ENCODE results near the gene RHOF.
A peak's percentile ranks its signal among the peaks of the same experiment; 100 is the strongest.
"Not testable (repeated sequence)": the region's sequence is repeated elsewhere in the genome, so short reads cannot be mapped to it uniquely, and the experiment has no call there.

The RHOF gene

DNA sequence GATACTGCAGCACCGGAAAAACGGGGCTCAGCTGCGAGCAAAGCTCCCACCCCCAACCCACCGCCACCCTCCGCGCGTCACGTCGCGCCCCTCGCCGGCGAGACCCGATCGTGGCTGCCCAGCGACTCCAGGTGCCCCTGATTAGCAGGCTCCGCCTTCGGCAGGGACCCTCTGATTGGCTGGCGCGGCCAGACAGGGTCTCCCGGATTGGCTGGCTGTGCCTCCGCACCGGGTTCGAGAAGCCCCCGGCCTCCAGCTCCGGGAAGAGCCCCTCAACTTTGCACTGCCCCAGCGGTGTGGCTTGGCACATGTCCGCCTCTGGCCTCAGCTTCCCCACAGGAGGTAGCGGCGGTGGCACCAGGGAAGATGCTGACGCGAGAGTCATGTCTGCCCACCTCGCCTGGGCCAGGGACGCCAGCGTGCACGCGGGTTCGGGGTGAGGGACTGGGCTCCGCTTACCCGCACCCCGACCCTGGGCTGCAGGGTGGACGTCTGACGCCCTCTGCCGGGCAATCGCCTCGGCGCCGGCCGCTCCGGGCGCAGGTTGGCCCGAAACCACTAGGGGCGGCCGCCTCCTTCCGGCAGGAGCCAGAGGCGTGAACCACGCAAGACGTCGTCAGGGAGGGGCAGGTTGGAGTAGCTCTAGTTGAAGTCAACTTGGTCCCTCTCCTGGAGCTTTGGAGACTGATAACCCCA is 498 bp upstream of the RHOF start:
- Histone ChIP-seq H3K9me3 (ENCODE audit: control insufficient read depth in 5 of 5, low read length in 5 of 5) (no peaks in the 10 kb centered on the region), H3K27ac (ENCODE audit: low read depth, low read length) (peak overlapping the region; percentile 100), H3K27me3 (ENCODE audit: control insufficient read depth in 5 of 5, insufficient read depth in 4 of 5, low read length in 5 of 5) (no peaks in the 10 kb centered on the region), H3K4me1 (ENCODE audit: control insufficient read depth in 5 of 5, insufficient read depth in 5 of 5, low read length in 5 of 5) (peaks cover 15 to 78% (median 76%) of the 10 kb centered on the region in 5 donors), H3K9ac (ENCODE audit: low read length in 5 of 5) (peak overlapping the region in 4 of 5 donors; percentile 43 to 76 (median 64)), H3K36me3 (ENCODE audit: control insufficient read depth in 5 of 5, insufficient read depth in 5 of 5, low read length in 5 of 5) (peaks cover 0 to 17% (median 11%) of the 10 kb centered on the region in 5 donors), H3K4me3 (ENCODE audit: low read depth in 1 of 5, low read length in 5 of 5) (peak overlapping the region; percentile 50 to 68 (median 59))

GRCh38 chr12:121792607-121793439 is 665 bp downstream of the RHOF start:
- Histone ChIP-seq H3K4me1 (ENCODE audit: control insufficient read depth in 5 of 5, insufficient read depth in 5 of 5, low read length in 5 of 5) (peaks cover 5 to 72% (median 65%) of the 10 kb centered on the region in 5 donors), H3K9ac (ENCODE audit: low read length in 5 of 5) (peak overlapping the region in 1 of 5 donors; percentile 25), H3K9me3 (ENCODE audit: control insufficient read depth in 5 of 5, low read length in 5 of 5) (no peaks in the 10 kb centered on the region), H3K27ac (ENCODE audit: low read depth, low read length) (no peak overlapping the region), H3K36me3 (ENCODE audit: control insufficient read depth in 5 of 5, insufficient read depth in 5 of 5, low read length in 5 of 5) (peaks cover 0 to 14% (median 8%) of the 10 kb centered on the region in 5 donors), H3K27me3 (ENCODE audit: control insufficient read depth in 5 of 5, insufficient read depth in 4 of 5, low read length in 5 of 5) (no peaks in the 10 kb centered on the region), H3K4me3 (ENCODE audit: low read depth in 1 of 5, low read length in 5 of 5) (peak overlapping the region in 3 of 5 donors; percentile 50 to 68 (median 60))

- Histone ChIP-seq H3K9me3 (ENCODE audit: control insufficient read depth in 5 of 5, low read length in 5 of 5) (no peaks in the 10 kb centered on the region), H3K4me3 (ENCODE audit: low read depth in 1 of 5, low read length in 5 of 5) (peak overlapping the region in 1 of 5 donors; percentile 21), H3K27ac (ENCODE audit: low read depth, low read length) (no peak overlapping the region), H3K9ac (ENCODE audit: low read length in 5 of 5) (no peak overlapping the region), H3K4me1 (ENCODE audit: control insufficient read depth in 5 of 5, insufficient read depth in 5 of 5, low read length in 5 of 5) (peaks cover 5 to 67% (median 56%) of the 10 kb centered on the region in 5 donors), H3K36me3 (ENCODE audit: control insufficient read depth in 5 of 5, insufficient read depth in 5 of 5, low read length in 5 of 5) (peaks cover 0 to 14% (median 8%) of the 10 kb centered on the region in 5 donors), H3K27me3 (ENCODE audit: control insufficient read depth in 5 of 5, insufficient read depth in 4 of 5, low read length in 5 of 5) (no peaks in the 10 kb centered on the region)
Measured at GRCh38 chr12:121791671-121792551, 1.6 kb downstream of the RHOF start.

GRCh38 chr12:121790785-121791184 is 2.7 kb downstream of the RHOF start:
- not testable (repeated sequence) for H3K36me3 ChIP-seq (ENCODE audit: control insufficient read depth in 5 of 5, insufficient read depth in 5 of 5, low read length in 5 of 5); H3K9ac ChIP-seq (ENCODE audit: low read length in 5 of 5); H3K9me3 ChIP-seq (ENCODE audit: control insufficient read depth in 5 of 5, low read length in 5 of 5); H3K27me3 ChIP-seq (ENCODE audit: control insufficient read depth in 5 of 5, insufficient read depth in 4 of 5, low read length in 5 of 5); H3K4me3 ChIP-seq (ENCODE audit: low read depth in 1 of 5, low read length in 5 of 5); H3K27ac ChIP-seq (ENCODE audit: low read depth, low read length)
- H3K4me1 ChIP-seq (ENCODE audit: control insufficient read depth in 5 of 5, insufficient read depth in 5 of 5, low read length in 5 of 5): peaks cover 5 to 60% (median 46%) of the 10 kb centered on the region in 5 donors

DNA sequence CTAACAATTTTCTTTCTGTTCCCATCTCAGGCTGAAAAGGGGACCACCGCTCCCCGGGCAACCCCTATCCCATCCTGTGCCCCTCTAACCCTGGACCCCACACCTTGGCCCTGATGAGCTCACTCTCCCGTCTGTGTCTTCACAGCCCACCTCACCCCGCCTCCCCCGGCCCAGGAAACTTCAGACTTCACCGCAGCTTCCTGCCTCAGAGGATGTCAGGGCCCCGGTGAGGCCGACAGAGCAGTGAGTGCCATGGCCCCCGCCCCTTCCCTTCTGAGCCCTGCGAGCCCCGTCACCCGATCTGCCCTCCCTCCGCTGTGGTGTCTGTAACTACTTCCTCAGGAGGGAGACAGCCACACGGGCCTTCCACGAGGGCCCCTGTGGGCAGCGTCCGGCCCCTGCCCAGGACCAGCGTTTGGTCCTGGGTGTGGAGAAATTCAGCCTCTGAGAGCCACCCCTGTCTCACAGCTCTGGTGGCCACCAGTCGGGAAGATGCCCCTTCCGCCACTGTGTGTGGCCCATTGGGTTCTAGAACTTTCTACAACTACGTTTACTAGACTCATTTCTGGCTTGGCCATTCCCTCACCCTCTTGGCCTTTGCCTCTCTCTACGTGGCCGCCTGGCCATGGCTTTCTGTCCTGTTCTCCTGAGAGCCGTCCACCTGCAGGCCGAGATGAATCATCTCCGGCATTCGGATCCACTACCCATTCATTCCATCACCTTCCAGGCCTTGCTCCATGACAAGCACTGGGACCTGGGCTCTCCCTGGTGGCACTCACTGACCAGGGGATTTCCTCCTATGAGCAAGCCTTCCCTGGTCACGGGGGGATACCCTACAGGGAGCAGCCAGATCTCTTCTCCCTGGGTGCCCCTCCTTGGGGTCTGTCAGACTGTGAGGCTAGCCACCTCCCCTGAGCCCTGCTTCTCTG is 3.4 kb downstream of the RHOF start:
- Histone ChIP-seq H3K9me3 (ENCODE audit: control insufficient read depth in 5 of 5, low read length in 5 of 5) (no peaks in the 10 kb centered on the region), H3K9ac (ENCODE audit: low read length in 5 of 5) (peak overlapping the region in 1 of 5 donors; percentile 37), H3K4me3 (ENCODE audit: low read depth in 1 of 5, low read length in 5 of 5) (peak overlapping the region in 1 of 5 donors; percentile 30), H3K4me1 (ENCODE audit: control insufficient read depth in 5 of 5, insufficient read depth in 5 of 5, low read length in 5 of 5) (peaks cover 4 to 53% (median 39%) of the 10 kb centered on the region in 5 donors), H3K36me3 (ENCODE audit: control insufficient read depth in 5 of 5, insufficient read depth in 5 of 5, low read length in 5 of 5) (peaks cover 0 to under 1% (median 0%) of the 10 kb centered on the region in 5 donors), H3K27me3 (ENCODE audit: control insufficient read depth in 5 of 5, insufficient read depth in 4 of 5, low read length in 5 of 5) (no peaks in the 10 kb centered on the region), H3K27ac (ENCODE audit: low read depth, low read length) (peak overlapping the region; percentile 46)

DNA sequence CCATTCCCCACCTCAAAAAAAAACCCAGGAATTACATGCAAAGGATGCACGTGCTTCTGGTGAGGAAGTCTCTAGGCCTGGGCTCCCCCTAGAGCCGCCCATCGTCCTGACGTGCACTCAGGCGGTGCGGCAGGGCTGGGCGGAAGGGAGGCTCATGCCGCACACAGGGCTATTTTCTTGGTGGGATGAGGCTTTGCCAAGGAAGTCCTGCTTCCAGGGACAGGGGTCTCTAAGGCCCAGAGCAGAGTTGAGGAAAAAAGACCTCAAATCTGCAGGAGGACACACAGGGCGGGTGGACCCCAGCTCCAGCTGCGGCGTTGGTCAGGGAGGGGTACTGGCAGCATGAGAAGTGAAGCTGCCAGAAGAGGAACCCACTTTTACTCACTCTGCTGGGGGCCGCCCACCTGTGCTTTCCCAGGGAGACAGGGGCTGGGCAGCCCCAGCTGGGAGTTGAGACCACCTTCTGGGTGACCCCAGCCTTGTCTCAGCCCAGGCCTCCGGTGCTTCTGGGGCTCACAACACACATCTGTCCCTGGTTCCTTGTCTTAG is 4.2 kb downstream of the RHOF start:
- Histone ChIP-seq H3K4me3 (ENCODE audit: low read depth in 1 of 5, low read length in 5 of 5) (peak overlapping the region in 1 of 5 donors; percentile 30), H3K36me3 (ENCODE audit: control insufficient read depth in 5 of 5, insufficient read depth in 5 of 5, low read length in 5 of 5) (no peaks in the 10 kb centered on the region), H3K9ac (ENCODE audit: low read length in 5 of 5) (peak overlapping the region in 1 of 5 donors; percentile 37), H3K27me3 (ENCODE audit: control insufficient read depth in 5 of 5, insufficient read depth in 4 of 5, low read length in 5 of 5) (no peaks in the 10 kb centered on the region), H3K27ac (ENCODE audit: low read depth, low read length) (peak overlapping the region; percentile 46), H3K4me1 (ENCODE audit: control insufficient read depth in 5 of 5, insufficient read depth in 5 of 5, low read length in 5 of 5) (peaks cover 0 to 52% (median 36%) of the 10 kb centered on the region in 5 donors), H3K9me3 (ENCODE audit: control insufficient read depth in 5 of 5, low read length in 5 of 5) (no peaks in the 10 kb centered on the region)

GRCh38 chr12:121788176-121788818 is 5.2 kb downstream of the RHOF start:
- H3K36me3 ChIP-seq (ENCODE audit: control insufficient read depth in 5 of 5, insufficient read depth in 5 of 5, low read length in 5 of 5): no peaks in the 10 kb centered on the region
- H3K27ac ChIP-seq (ENCODE audit: low read depth, low read length): no peak overlapping the region
- H3K4me1 ChIP-seq (ENCODE audit: control insufficient read depth in 5 of 5, insufficient read depth in 5 of 5, low read length in 5 of 5): peaks cover 0 to 47% (median 27%) of the 10 kb centered on the region in 5 donors
- H3K27me3 ChIP-seq (ENCODE audit: control insufficient read depth in 5 of 5, insufficient read depth in 4 of 5, low read length in 5 of 5): no peaks in the 10 kb centered on the region
- no peaks in the 10 kb centered on the region for H3K9me3 ChIP-seq (ENCODE audit: control insufficient read depth in 5 of 5, low read length in 5 of 5)
- no peak overlapping the region for H3K4me3 ChIP-seq (ENCODE audit: low read depth in 1 of 5, low read length in 5 of 5)
- H3K9ac ChIP-seq (ENCODE audit: low read length in 5 of 5): no peak overlapping the region

DNA sequence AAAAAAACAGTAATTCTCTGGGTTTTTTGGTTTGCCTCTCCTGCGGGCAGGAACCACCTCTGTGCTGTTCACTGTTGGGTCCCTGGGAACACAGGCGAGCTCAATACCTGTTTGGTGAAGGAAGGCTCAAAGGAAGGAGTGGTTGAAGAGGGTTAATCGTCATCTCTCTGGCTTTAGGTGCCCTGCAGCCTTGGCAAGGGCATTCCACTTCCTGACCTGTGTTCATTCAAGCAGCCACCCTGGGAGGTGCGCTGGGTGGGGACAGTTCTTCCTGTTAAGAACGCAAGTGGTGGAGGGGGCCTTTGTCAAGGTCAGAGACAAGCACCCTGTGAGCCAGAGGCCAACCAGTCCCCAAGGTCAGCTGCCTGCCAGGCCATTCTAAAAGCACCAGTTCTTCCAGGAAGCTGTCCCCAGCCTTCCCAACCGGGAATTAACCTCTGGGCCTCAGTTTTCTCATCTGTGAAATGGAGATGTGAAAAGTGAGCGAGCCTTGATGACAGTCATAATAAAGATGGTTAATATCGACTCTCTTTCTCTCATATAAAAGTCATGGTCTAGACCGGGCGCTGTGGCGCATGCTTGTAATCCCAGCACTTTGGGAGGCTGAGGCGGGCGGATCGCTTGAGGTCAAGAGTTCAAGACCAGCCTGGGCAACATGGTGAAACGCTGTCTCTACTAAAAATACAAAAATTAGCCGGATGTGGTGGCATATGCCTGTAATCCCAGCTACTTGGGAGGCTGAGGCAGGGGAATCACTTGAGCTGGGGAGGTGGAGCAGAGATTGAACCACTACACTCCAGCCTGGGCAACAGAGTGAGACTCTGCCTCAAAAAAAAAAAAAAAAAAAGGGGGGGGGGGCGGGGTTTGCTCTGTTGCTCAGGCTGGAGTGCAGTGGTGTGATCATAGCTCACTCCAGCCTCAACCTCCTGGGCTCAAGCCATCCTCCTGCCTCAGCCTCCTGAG is 6.1 kb downstream of the RHOF start:
- H3K9ac ChIP-seq (ENCODE audit: low read length in 5 of 5): no peak overlapping the region
- peaks cover 0 to 46% (median 26%) of the 10 kb centered on the region in 5 donors for H3K4me1 ChIP-seq (ENCODE audit: control insufficient read depth in 5 of 5, insufficient read depth in 5 of 5, low read length in 5 of 5)
- H3K27me3 ChIP-seq (ENCODE audit: control insufficient read depth in 5 of 5, insufficient read depth in 4 of 5, low read length in 5 of 5): no peaks in the 10 kb centered on the region
- no peak overlapping the region for H3K4me3 ChIP-seq (ENCODE audit: low read depth in 1 of 5, low read length in 5 of 5)
- H3K36me3 ChIP-seq (ENCODE audit: control insufficient read depth in 5 of 5, insufficient read depth in 5 of 5, low read length in 5 of 5): no peaks in the 10 kb centered on the region
- no peaks in the 10 kb centered on the region for H3K9me3 ChIP-seq (ENCODE audit: control insufficient read depth in 5 of 5, low read length in 5 of 5)
- no peak overlapping the region for H3K27ac ChIP-seq (ENCODE audit: low read depth, low read length)

Data from subcutaneous abdominal adipose tissue (tissue), 5 donors.